CD4-positive, alpha-beta T cell treated with Interleukin-15 for 4 hours (primary cell): ENCODE results near the gene UXS1.

ENCODE experiments used
- DNase-seq: peaks from one replicate; pipeline ENCODE4 v3.0.0-alpha.2; 2020; ENCODE audit warnings: low spot score

Gene UXS1

GRCh38 chr2:106130251-106130998 is 63.7 kb downstream of the UXS1 start:
- no peak for DNase-seq

GRCh38 chr2:106129592-106129991 is 64.5 kb downstream of the UXS1 start:
- DNase-seq, result no peak

- DNase-seq, result no peak
Observed at GRCh38 chr2:106129150-106129549, 65.0 kb downstream of the UXS1 start.

- no peak for DNase-seq
Observed at GRCh38 chr2:106127776-106128268, 66.3 kb downstream of the UXS1 start.

- DNase-seq, result no peak
Observed at GRCh38 chr2:106127282-106127771, 66.8 kb downstream of the UXS1 start.

- DNase-seq, result no peak
Observed at GRCh38 chr2:106126705-106127281, 67.3 kb downstream of the UXS1 start.

- DNase-seq, result no peak
Observed at GRCh38 chr2:106126295-106126694, 67.8 kb downstream of the UXS1 start.

GRCh38 chr2:106124905-106125549 is 69.1 kb downstream of the UXS1 start:
- no peak for DNase-seq

- no peak for DNase-seq
Observed at GRCh38 chr2:106124106-106124756, 69.9 kb downstream of the UXS1 start.

- DNase-seq, result no peak
Observed at GRCh38 chr2:106122157-106122556, 71.9 kb downstream of the UXS1 start.

- no peak for DNase-seq
Observed at GRCh38 chr2:106120432-106120831, 73.7 kb downstream of the UXS1 start.

- DNase-seq, result no peak
Observed at GRCh38 chr2:106119074-106119473, 75.0 kb downstream of the UXS1 start.

GRCh38 chr2:106117882-106118684 is 76.0 kb downstream of the UXS1 start:
- DNase-seq, result no peak

- DNase-seq, result no peak
Observed at GRCh38 chr2:106117347-106117746, 76.8 kb downstream of the UXS1 start.

- no peak for DNase-seq
Observed at GRCh38 chr2:106116248-106116647, 77.9 kb downstream of the UXS1 start.

GRCh38 chr2:106115665-106116064 is 78.4 kb downstream of the UXS1 start:
- DNase-seq, result no peak

GRCh38 chr2:106115250-106115649 is 78.9 kb downstream of the UXS1 start:
- DNase-seq, result no peak

- no peak for DNase-seq
Observed at GRCh38 chr2:106114166-106114565, 79.9 kb downstream of the UXS1 start.

- no peak for DNase-seq
Observed at GRCh38 chr2:106113361-106113966, 80.6 kb downstream of the UXS1 start.

GRCh38 chr2:106111882-106112571 is 82.1 kb downstream of the UXS1 start:
- DNase-seq, result no peak
